Measurements from ENCODE around the gene RIMS3. TPM values are rescaled to one million over a fixed set of nuclear protein-coding genes. Genes with fewer than 3 reads are reported as not detected.

Gene RIMS3
- total RNA-seq, 1 experiment from 2014 or later = 5.7 TPM

DNA sequence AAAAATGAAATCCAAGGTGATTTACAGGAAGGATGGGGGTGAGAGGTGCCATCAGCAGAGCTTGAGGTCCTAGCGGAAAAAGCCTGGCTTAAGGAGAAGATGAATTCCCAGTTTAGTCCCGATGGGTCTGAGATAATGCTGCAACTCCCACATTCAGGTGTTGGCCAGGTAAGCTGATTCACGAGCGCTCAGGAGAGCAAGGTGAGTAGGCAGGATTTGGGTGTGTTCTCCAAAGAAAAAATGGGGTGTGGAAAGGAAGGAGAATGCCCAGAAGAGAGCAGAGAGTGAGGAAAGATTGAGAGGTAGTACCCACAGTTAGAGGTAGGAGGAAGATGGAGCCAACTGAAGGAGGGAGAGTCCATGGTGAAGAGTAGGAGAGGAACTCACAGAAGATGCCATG, 12.5 kb downstream of the RIMS3 start:
- in situ Hi-C loops (cut with HindIII; ENCODE audit: low pct_unique_long_range_greater_than_20kb, low sequenced_read_pairs) = no loop called here
- Histone ChIP-seq H3K9me3 (ENCODE audit: control insufficient read depth, insufficient read depth, low read depth, low read length) (no peaks in the 10 kb centered on the region), H3K4me1 (ENCODE audit: control insufficient read depth, insufficient read depth, low read length) (no peaks in the 10 kb centered on the region), H3K27ac (ENCODE audit: low read length) (no peak overlapping the region), H3K36me3 (ENCODE audit: control insufficient read depth, insufficient read depth, low read length) (no peaks in the 10 kb centered on the region), H3K4me3 (ENCODE audit: low read depth in 2 of 2, low read length in 2 of 2) (no peak overlapping the region), H3K27me3 (ENCODE audit: control insufficient read depth, insufficient read depth, low read length) (no peaks in the 10 kb centered on the region)
- ATAC-seq = no peak
- no TSS peak for BruUV-seq (replicated peaks)
- intact Hi-C loops (cut with micrococcal nuclease; ENCODE audit: unreplicated experiment) = no loop called here
- TF ChIP-seq SIN3A (IDR thresholded peaks at IDR 0.05; ENCODE audit: borderline replicate concordance, insufficient read depth, low read depth, low read length) (no peak), TCF7L2 (IDR thresholded peaks at IDR 0.05; ENCODE audit: low read depth, low read length) (no peak), POLR2AphosphoS5 (IDR thresholded peaks at IDR 0.05; ENCODE audit: low read depth, low read length) (no peak)
- TF ChIP-seq, protein P1, sequence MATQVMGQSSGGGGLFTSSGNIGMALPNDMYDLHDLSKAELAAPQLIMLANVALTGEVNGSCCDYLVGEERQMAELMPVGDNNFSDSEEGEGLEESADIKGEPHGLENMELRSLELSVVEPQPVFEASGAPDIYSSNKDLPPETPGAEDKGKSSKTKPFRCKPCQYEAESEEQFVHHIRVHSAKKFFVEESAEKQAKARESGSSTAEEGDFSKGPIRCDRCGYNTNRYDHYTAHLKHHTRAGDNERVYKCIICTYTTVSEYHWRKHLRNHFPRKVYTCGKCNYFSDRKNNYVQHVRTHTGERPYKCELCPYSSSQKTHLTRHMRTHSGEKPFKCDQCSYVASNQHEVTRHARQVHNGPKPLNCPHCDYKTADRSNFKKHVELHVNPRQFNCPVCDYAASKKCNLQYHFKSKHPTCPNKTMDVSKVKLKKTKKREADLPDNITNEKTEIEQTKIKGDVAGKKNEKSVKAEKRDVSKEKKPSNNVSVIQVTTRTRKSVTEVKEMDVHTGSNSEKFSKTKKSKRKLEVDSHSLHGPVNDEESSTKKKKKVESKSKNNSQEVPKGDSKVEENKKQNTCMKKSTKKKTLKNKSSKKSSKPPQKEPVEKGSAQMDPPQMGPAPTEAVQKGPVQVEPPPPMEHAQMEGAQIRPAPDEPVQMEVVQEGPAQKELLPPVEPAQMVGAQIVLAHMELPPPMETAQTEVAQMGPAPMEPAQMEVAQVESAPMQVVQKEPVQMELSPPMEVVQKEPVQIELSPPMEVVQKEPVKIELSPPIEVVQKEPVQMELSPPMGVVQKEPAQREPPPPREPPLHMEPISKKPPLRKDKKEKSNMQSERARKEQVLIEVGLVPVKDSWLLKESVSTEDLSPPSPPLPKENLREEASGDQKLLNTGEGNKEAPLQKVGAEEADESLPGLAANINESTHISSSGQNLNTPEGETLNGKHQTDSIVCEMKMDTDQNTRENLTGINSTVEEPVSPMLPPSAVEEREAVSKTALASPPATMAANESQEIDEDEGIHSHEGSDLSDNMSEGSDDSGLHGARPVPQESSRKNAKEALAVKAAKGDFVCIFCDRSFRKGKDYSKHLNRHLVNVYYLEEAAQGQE (IDR thresholded peaks at IDR 0.05; ENCODE audit: insufficient read depth in 1 of 2, low read depth in 2 of 2, low read length in 1 of 2) = no peak
- TF ChIP-seq, protein P2, sequence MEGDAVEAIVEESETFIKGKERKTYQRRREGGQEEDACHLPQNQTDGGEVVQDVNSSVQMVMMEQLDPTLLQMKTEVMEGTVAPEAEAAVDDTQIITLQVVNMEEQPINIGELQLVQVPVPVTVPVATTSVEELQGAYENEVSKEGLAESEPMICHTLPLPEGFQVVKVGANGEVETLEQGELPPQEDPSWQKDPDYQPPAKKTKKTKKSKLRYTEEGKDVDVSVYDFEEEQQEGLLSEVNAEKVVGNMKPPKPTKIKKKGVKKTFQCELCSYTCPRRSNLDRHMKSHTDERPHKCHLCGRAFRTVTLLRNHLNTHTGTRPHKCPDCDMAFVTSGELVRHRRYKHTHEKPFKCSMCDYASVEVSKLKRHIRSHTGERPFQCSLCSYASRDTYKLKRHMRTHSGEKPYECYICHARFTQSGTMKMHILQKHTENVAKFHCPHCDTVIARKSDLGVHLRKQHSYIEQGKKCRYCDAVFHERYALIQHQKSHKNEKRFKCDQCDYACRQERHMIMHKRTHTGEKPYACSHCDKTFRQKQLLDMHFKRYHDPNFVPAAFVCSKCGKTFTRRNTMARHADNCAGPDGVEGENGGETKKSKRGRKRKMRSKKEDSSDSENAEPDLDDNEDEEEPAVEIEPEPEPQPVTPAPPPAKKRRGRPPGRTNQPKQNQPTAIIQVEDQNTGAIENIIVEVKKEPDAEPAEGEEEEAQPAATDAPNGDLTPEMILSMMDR (IDR thresholded peaks at IDR 0.05) = no peak
- ChIA-PET CTCF (no interaction called here), POLR2A (no interaction called here)
- no peak for DNase-seq (ENCODE audit: low read depth, low spot score)

DNA sequence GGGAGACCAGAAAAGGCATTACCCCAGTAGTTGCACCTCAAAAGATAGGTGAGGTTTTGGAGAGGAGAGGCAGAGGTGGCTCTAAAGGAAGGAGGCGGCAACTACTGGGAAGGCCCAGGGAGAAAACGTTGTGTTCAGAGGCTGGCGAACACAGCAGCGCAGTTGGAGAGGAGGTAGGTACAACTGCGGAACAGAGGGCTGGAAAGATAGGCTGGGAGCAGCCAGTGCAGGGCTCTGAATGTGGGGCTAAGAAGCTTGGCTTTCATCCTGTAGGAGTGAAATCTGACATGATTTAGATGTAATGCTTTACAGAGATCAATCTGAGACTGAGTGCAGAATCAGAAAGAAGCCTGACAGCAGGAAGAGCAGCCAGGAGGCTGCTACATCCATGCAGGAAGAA, 13.0 kb downstream of the RIMS3 start:
- CTCF ChIA-PET = no interaction called here
- no peaks in the 10 kb centered on the region for H3K4me1 ChIP-seq (ENCODE audit: control insufficient read depth, insufficient read depth, low read length)
- no peak overlapping the region for H3K27ac ChIP-seq (ENCODE audit: low read length)
- no TSS peak for BruUV-seq (replicated peaks)
- POLR2A ChIA-PET = no interaction called here
- no peak for ATAC-seq
- H3K27me3 ChIP-seq (ENCODE audit: control insufficient read depth, insufficient read depth, low read length) = no peaks in the 10 kb centered on the region
- H3K4me3 ChIP-seq (ENCODE audit: low read depth in 2 of 2, low read length in 2 of 2) = no peak overlapping the region
- intact Hi-C loops (cut with micrococcal nuclease; ENCODE audit: unreplicated experiment) (no loop called here), in situ Hi-C loops (cut with HindIII; ENCODE audit: low pct_unique_long_range_greater_than_20kb, low sequenced_read_pairs) (no loop called here)
- no peaks in the 10 kb centered on the region for H3K36me3 ChIP-seq (ENCODE audit: control insufficient read depth, insufficient read depth, low read length)
- no peaks in the 10 kb centered on the region for H3K9me3 ChIP-seq (ENCODE audit: control insufficient read depth, insufficient read depth, low read depth, low read length)
- TF ChIP-seq TCF7L2 (IDR thresholded peaks at IDR 0.05; ENCODE audit: low read depth, low read length) = no peak
- TF ChIP-seq POLR2AphosphoS5 (IDR thresholded peaks at IDR 0.05; ENCODE audit: low read depth, low read length) = no peak
- TF ChIP-seq, protein P1 (IDR thresholded peaks at IDR 0.05; ENCODE audit: insufficient read depth in 1 of 2, low read depth in 2 of 2, low read length in 1 of 2) = no peak
- TF ChIP-seq, protein P2 (IDR thresholded peaks at IDR 0.05) = no peak
- TF ChIP-seq SIN3A (IDR thresholded peaks at IDR 0.05; ENCODE audit: borderline replicate concordance, insufficient read depth, low read depth, low read length) = no peak
- DNase-seq (ENCODE audit: low read depth, low spot score) = no peak
